CMK (cell line): ENCODE measurements around the gene MAFF.

ENCODE experiments used
- DNase-seq: peaks from one replicate; pipeline ENCODE4 v3.0.0-alpha.2; 2010; ENCODE audit warnings: low read depth

Gene MAFF

DNA sequence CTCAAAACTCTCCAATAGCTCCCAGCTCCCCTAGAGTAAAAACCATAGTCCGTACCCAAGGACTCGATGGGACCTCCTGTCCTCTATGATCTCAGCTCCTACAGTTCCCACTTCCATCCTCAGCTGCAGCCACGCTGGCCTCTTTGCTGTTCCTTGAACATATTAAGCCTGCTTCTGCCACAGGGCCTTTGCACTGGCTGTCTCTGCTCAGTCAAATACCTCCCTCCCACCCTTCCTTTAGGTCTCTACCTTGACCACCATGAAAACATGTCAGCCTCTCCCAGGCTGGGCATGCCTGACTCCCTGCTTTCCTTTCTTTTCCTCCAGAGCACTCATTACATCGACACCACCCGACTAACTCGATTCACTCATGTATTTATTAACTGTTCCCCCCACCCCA is 46.5 kb downstream of the MAFF start:
- no peak for DNase-seq

GRCh38 chr22:38249301-38249700 is 47.5 kb downstream of the MAFF start:
- no peak for DNase-seq

GRCh38 chr22:38249803-38250642 is 48.2 kb downstream of the MAFF start:
- DNase-seq, result no peak

GRCh38 chr22:38250643-38251340 is 49.0 kb downstream of the MAFF start:
- no peak for DNase-seq

DNA sequence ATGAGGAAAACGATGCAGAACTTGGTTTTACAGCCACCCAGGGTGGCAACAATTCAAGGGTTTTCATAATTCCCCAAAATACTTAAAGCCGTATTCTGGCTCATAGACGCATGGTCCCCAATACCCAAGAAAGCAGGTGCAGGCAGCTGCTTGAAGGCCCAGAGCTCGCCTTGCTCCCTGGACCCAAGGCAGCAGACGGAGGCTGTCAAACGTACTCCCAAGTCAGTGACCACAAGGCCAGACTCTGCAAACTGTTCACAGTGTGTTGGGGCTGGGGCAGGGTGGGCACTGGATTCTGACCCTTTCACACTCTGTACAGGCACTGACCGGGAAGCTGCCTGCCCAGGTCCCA is 49.5 kb downstream of the MAFF start:
- DNase-seq, result no peak

- DNase-seq, result no peak
Observed at GRCh38 chr22:38255697-38256096, 53.9 kb downstream of the MAFF start.

DNA sequence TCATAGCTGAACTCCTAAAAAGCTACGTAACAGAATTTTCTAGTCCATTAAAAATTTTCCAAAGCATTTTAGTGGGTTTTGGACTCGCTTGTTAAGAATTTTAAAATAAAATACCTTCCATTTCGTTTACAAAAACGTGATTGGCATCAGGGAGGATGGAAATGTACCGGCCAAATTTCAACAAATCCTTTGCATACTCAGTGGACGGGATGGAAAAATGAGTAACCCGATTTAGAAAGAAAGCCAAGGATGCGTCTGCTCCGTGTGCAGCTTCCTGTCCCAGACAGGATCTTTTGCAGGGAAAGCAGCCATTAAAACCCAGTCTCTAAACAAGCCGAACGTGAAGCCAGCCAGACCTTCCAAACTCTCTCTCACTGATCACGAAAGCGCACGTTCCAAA is 55.4 kb downstream of the MAFF start:
- no peak for DNase-seq

DNA sequence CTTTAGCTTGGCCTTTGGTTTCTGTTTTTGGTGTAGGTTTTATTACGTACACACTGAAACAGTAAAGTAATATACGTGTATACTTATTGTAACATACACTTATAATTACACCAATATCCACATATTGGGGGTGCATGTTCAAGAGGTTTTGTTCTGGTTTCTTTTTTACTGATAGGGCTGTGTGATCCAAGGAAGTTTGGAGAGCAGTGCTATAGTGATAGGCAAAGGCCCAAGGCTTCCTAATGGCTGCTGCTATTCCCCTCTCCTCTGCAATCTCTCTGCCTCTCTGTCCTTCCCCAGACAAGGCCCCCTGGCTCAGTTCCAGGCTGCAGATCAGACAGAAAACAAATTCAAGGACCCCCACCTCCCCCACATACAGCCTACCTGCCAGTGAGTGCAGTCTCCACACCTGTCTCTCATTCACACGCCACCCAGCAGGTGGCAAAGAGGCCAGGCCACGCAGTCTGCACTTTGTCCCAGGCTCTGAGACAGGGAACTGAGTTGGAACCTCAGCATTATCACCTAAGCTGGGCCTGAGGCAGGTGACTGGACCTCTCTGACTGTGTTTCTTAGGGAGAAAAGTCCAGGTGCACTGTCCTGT is 56.0 kb downstream of the MAFF start:
- DNase-seq, result no peak

DNA sequence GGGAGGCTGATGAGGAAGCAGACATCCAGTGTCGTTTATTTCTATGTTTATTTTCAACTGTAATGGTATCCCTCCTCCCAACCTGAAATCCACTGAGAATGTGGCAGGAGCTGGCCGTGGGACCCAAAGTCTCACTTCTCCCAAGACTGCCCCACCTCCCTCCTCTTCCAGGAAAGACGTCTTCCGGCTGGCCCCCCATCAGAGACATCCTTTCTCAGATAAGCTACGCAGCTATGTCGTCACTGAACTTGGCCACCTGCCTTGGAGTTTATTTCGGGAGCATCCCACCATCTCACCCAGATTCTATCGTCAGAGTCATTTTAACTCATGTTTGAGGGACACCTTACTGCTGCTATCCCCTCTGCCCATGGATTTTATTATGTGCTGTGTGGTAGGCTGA is 57.1 kb downstream of the MAFF start:
- DNase-seq, result no peak

GRCh38 chr22:38259370-38259769 is 57.6 kb downstream of the MAFF start:
- DNase-seq, result no peak

DNA sequence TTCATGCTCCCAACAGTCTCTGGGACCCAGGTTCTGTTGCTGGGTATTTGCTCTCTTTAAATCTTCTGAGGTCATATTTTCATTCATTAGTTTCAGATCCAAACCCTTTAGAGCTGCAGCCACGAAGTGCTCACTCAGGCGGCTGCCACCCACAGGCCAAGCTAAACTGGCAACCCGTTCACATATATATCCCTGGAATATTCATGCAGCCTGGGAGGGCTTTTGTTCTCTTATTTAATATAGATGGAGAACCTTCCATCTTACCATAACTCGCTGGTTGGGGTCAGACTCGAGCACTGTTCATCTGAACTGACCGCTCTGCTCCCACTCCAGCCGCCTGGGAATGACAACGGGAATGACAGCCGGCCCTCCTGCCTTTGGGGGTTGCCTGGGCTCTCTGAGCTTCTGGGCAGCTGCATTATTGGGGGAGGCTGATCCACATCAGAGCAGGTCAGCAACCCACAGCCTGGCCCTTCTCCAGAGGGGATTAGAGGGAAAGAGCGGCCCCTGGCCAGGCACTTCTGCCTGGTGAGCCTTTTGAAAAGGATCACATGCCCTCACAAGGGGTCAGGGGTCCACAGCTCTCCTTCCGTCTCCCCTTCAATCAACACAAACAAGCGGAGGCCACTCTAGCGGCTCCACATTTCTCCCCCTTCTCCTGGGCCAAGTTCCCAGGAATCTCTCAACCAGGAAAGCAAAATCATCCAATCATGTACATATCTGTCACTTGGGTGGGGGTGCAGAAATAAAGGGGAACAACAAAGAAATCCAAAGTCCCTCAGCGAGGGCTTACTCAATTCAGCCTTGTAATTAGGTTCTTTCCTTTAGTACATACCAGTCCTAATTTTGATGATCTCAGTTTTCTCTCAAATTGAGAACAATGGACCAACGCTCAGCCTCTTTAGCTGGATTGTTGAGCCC is 59.2 kb downstream of the MAFF start:
- DNase-seq, result no peak

DNA sequence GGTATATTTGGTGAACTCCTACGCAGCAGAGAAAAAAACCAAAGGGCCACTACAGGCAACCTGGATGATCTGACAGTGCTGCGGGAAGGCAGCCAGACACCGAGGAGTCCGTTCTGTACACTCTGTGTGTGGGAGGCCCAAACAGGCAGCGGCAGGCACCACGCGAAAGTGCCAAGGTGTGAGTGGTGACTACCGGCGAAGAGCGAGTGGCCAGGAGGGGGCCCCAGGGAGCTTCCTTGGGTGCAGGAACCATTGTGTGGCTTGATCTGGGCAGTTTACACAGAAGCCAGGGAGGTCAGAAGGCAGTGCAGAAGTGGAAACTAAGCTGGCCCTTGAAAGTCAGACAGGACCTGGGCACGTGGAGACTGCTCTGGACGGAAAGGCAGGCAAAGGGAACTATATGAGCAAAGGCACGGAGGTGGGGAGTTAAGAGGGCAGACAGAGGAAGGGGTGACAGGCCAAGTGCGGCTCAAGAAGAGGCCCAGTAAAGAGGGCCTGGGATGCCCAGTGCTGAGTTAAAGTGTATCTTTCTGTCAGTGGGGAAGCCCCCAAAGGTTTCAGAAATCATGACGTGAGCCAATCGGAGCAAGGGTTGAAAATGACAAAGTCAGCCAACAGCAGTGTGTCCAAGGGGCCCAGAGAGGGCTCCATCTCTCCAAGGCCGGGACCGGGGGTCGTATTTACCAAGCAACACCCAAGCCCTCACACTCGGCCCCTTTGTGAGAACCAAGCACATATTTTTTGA is 60.4 kb downstream of the MAFF start:
- no peak for DNase-seq

DNA sequence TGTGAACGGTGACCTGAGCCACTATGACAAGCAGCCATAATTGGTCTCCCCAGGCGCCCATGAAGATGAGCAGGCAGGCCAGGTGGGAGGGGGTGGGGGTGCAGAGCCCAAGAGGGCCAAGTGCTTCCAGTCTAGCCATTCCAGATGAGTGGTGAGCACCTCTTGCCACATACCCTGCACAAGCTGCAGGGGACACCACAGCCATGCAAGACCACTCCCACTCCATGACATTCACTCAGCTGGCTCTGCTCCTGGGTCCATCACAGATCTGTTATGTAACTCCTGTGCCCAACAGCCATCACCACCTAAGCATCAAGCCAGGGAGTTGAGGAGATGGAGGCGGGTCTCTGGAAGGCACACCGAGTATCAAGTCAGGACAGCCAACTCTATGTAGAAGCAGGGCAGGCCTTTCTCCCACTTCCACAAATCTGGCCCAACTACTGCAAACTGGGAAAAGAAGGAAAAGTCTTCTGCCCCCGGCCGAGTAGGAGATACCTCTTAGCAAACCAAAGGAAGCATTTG is 62.6 kb downstream of the MAFF start:
- no peak for DNase-seq
